GM12878 (cell line): ENCODE measurements around the gene COQ4. TPM values are rescaled to one million over a fixed set of nuclear protein-coding genes. Genes with fewer than 3 reads are reported as not detected.
A peak's percentile ranks its signal among the peaks of the same experiment; 100 is the strongest.

ENCODE experiments used
- BCL11A ChIP-seq: IDR thresholded peaks from 2 replicates; pipeline ENCODE4 v1.6.1; 2011; ENCODE audit warnings: low read depth, low read length
- BMI1 ChIP-seq: fragments of 450-650 bp; IDR thresholded peaks from 2 replicates; pipeline ENCODE4 v1.6.1; 2016; ENCODE audit warnings: mild to moderate bottlenecking, moderate library complexity, borderline replicate concordance
- CBX5 ChIP-seq: sonication (generic); IDR thresholded peaks from 2 replicates; pipeline ENCODE4 v1.6.1; 2016; ENCODE audit warnings: low read depth, moderate library complexity, mild to moderate bottlenecking, inconsistent platforms
- CHD1 ChIP-seq: IDR thresholded peaks from 2 replicates; pipeline ENCODE4 v1.6.1; 2012; ENCODE audit warnings: low read depth, low read length, improper control_type of control experiment
- EZH2 ChIP-seq: IDR thresholded peaks from 2 replicates; pipeline ENCODE4 v1.6.1; 2012; ENCODE audit warnings: low read depth, mild to moderate bottlenecking, control low read depth, inconsistent platforms, low read length, borderline replicate concordance; ENCODE audit not compliant: control insufficient read depth
- FOXK2 ChIP-seq: fragments of 450-650 bp; IDR thresholded peaks from 2 replicates; pipeline ENCODE4 v1.6.1; 2017; ENCODE audit warnings: mild to moderate bottlenecking, moderate library complexity
- HDGF ChIP-seq: fragments of 450-650 bp; IDR thresholded peaks from 2 replicates; pipeline ENCODE4 v1.6.1; 2016; ENCODE audit warnings: antibody characterized with exemption
- IKZF1 ChIP-seq: fragments of 450-650 bp; conservative IDR thresholded peaks from 2 replicates; pipeline ENCODE4 v1.6.1; 2017; ENCODE audit warnings: antibody characterized with exemption, mild to moderate bottlenecking
- IRF4 ChIP-seq: IDR thresholded peaks from 2 replicates; pipeline ENCODE4 v1.6.1; 2011; ENCODE audit warnings: low read depth, low read length
- MEF2B ChIP-seq: fragments of 450-650 bp; IDR thresholded peaks from 2 replicates; pipeline ENCODE4 v1.6.1; 2018; ENCODE audit warnings: mild to moderate bottlenecking, moderate library complexity; ENCODE audit not compliant: partially characterized antibody, poor library complexity, severe bottlenecking
- NFIC ChIP-seq: IDR thresholded peaks from 2 replicates; pipeline ENCODE4 v1.6.1; 2012; ENCODE audit warnings: low read depth, mild to moderate bottlenecking, inconsistent platforms, low read length, moderate library complexity
- PAX5 ChIP-seq: IDR thresholded peaks from 2 replicates; pipeline ENCODE4 v1.6.1; 2011; ENCODE audit warnings: low read depth, low read length, borderline replicate concordance
- PML ChIP-seq: IDR thresholded peaks from 2 replicates; pipeline ENCODE4 v1.6.1; 2012; ENCODE audit warnings: low read length, inconsistent platforms
- RB1 ChIP-seq: fragments of 450-650 bp; formaldehyde crosslinking; IDR thresholded peaks from 2 replicates; pipeline ENCODE4 v1.6.1; 2017; ENCODE audit warnings: mild to moderate bottlenecking, borderline replicate concordance
- RBBP5 ChIP-seq: fragments of 200-600 bp; sonication (generic); conservative IDR thresholded peaks from 2 replicates; pipeline ENCODE4 v1.6.1; 2016
- SMAD1 ChIP-seq: fragments of 450-650 bp; IDR thresholded peaks from 2 replicates; pipeline ENCODE4 v1.6.1; 2018; ENCODE audit warnings: mild to moderate bottlenecking, low read depth; ENCODE audit not compliant: partially characterized antibody
- SREBF2 ChIP-seq: IDR thresholded peaks from 2 replicates; pipeline ENCODE4 v1.6.1; 2012; ENCODE audit warnings: mild to moderate bottlenecking, low read length
- SRF ChIP-seq, 2 experiments: IDR thresholded peaks; 2 replicates each; pipeline ENCODE4 v1.6.1; 2011; ENCODE audit warnings: low read depth in 2 of 2, low read length in 2 of 2, mild to moderate bottlenecking in 1 of 2, moderate library complexity in 1 of 2
- TCF12 ChIP-seq: IDR thresholded peaks from 2 replicates; pipeline ENCODE4 v1.6.1; 2011; ENCODE audit warnings: low read depth, mild to moderate bottlenecking, low read length
- polyA plus RNA-seq, 11 experiments: library from polyadenylated mRNA; depleted of rRNA in 4 of 11; unstranded in 6 of 11; stranded (reverse) in 5 of 11; fragments of >200 nt; fragmentation: Nextera tagmentation in 4 of 11; fragmentation: Illumina TruSeq in 1 of 11; extraction: Ambion mirVana in 4 of 11; extraction: Trizol in 1 of 11; gene quantifications; 1 replicate in 1 of 11; 2 replicates in 10 of 11; pipeline versions ENCODE4 v1.2.1 to v1.2.3, GENCODE V29; 2011 to 2016; ENCODE audit warnings: inconsistent platforms in 2 of 11, missing spikeins in 2 of 11, low read depth in 1 of 11
- total RNA-seq, 4 experiments: library from RNA; depleted of rRNA in 3 of 4; stranded (reverse); fragments of >200 nt in 3 of 4; fragmentation: Illumina TruSeq in 1 of 4; extraction: Trizol in 1 of 4; gene quantifications; 2 replicates each; pipeline versions ENCODE4 v1.2.1 to v1.2.3, GENCODE V29; 2013 to 2021
- TF ChIP-seq, protein P1 (sequence below): fragments of 450-650 bp; IDR thresholded peaks from 2 replicates; pipeline ENCODE4 v1.6.1; 2017; ENCODE audit warnings: borderline replicate concordance
- TF ChIP-seq, protein P2 (sequence below): IDR thresholded peaks from 2 replicates; pipeline ENCODE4 v1.6.1; 2011; ENCODE audit warnings: borderline replicate concordance, low read depth, mild to moderate bottlenecking, moderate library complexity, low read length; ENCODE audit not compliant: insufficient read depth, poor library complexity, severe bottlenecking
- TF ChIP-seq, protein P3 (sequence below): IDR thresholded peaks from 2 replicates; pipeline ENCODE4 v1.6.1; 2012; ENCODE audit warnings: mild to moderate bottlenecking, low read depth, low read length
- TF ChIP-seq, protein P4 (sequence below): fragments of 450-650 bp; IDR thresholded peaks from 2 replicates; pipeline ENCODE4 v1.6.1; 2017; ENCODE audit warnings: mild to moderate bottlenecking

Gene COQ4
- total and polyA plus RNA-seq, 10 of the 15 experiments (the other 5 are each of a cell fraction or from before 2014, with no cell fraction given): 3.8 to 64.1 (median 38.6) TPM

DNA sequence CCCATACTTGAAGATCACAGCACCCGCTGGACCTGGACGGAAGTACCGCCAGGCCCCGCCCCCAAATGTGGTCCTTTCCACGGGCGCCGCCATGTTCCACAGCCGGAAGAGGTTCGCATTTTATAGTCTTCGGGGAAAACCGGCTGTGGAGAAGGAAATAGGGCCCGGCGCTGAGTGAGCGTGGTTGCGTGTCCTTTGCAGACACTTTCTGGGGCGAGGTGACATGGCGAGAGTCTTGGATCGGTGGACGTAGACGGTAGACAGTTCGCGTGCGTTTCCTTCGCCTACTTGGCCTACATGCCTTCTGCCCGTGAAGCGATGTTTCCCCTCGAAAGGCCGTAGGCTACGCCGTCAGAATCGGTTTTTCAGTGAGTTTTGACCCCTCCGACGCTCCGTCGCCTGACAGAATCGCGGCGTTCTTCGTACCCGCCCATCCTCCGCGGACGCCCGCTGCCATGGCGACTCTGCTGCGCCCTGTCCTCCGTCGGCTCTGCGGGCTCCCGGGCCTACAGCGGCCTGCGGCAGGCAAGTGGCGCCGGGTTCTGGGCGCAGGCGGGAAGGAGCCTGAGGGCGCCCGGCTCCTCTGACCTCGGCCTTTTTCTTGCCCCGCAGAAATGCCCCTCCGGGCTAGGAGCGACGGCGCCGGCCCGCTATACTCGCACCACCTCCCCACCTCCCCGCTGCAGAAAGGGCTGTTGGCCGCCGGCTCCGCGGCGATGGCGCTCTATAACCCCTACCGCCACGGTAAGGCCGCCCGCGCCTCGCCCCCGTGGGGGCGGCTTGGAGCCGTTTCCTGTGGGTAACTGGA lies at the start of gene COQ4, which contains the start of gene TRUB2 (continued):
- TF ChIP-seq, protein P1, sequence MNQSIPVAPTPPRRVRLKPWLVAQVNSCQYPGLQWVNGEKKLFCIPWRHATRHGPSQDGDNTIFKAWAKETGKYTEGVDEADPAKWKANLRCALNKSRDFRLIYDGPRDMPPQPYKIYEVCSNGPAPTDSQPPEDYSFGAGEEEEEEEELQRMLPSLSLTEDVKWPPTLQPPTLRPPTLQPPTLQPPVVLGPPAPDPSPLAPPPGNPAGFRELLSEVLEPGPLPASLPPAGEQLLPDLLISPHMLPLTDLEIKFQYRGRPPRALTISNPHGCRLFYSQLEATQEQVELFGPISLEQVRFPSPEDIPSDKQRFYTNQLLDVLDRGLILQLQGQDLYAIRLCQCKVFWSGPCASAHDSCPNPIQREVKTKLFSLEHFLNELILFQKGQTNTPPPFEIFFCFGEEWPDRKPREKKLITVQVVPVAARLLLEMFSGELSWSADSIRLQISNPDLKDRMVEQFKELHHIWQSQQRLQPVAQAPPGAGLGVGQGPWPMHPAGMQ: no peak
- TF ChIP-seq RB1: peak; percentile 95; the same call in 1 of the 2 replicates
- 0 out of 2 replicates have a peak, but pooled peaks have one; percentile 26 for TF ChIP-seq TCF12
- no peak for TF ChIP-seq SMAD1
- TF ChIP-seq IKZF1: peak; percentile 96
- TF ChIP-seq RBBP5: no peak
- no peak for TF ChIP-seq BCL11A
- TF ChIP-seq EZH2: no peak
- peak; percentile 34 for TF ChIP-seq MEF2B
- no peak for TF ChIP-seq PAX5
- peak; percentile 9; the same call in 1 of the 2 replicates for TF ChIP-seq PML
- peak; percentile 90 for TF ChIP-seq BMI1
- TF ChIP-seq HDGF: peak; percentile 90; the same call in 1 of the 2 replicates
- peak; percentile 57; the same call in 1 of the 2 replicates for TF ChIP-seq CHD1
- TF ChIP-seq, protein P2, sequence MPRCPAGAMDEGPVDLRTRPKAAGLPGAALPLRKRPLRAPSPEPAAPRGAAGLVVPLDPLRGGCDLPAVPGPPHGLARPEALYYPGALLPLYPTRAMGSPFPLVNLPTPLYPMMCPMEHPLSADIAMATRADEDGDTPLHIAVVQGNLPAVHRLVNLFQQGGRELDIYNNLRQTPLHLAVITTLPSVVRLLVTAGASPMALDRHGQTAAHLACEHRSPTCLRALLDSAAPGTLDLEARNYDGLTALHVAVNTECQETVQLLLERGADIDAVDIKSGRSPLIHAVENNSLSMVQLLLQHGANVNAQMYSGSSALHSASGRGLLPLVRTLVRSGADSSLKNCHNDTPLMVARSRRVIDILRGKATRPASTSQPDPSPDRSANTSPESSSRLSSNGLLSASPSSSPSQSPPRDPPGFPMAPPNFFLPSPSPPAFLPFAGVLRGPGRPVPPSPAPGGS: no peak
- peak; percentile 79 for TF ChIP-seq FOXK2
- TF ChIP-seq, protein P3, sequence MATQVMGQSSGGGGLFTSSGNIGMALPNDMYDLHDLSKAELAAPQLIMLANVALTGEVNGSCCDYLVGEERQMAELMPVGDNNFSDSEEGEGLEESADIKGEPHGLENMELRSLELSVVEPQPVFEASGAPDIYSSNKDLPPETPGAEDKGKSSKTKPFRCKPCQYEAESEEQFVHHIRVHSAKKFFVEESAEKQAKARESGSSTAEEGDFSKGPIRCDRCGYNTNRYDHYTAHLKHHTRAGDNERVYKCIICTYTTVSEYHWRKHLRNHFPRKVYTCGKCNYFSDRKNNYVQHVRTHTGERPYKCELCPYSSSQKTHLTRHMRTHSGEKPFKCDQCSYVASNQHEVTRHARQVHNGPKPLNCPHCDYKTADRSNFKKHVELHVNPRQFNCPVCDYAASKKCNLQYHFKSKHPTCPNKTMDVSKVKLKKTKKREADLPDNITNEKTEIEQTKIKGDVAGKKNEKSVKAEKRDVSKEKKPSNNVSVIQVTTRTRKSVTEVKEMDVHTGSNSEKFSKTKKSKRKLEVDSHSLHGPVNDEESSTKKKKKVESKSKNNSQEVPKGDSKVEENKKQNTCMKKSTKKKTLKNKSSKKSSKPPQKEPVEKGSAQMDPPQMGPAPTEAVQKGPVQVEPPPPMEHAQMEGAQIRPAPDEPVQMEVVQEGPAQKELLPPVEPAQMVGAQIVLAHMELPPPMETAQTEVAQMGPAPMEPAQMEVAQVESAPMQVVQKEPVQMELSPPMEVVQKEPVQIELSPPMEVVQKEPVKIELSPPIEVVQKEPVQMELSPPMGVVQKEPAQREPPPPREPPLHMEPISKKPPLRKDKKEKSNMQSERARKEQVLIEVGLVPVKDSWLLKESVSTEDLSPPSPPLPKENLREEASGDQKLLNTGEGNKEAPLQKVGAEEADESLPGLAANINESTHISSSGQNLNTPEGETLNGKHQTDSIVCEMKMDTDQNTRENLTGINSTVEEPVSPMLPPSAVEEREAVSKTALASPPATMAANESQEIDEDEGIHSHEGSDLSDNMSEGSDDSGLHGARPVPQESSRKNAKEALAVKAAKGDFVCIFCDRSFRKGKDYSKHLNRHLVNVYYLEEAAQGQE: peak; percentile 49; the same call in 1 of the 2 replicates
- peak; percentile 54; the same call in 1 of the 2 replicates for TF ChIP-seq SREBF2
- TF ChIP-seq, protein P4, sequence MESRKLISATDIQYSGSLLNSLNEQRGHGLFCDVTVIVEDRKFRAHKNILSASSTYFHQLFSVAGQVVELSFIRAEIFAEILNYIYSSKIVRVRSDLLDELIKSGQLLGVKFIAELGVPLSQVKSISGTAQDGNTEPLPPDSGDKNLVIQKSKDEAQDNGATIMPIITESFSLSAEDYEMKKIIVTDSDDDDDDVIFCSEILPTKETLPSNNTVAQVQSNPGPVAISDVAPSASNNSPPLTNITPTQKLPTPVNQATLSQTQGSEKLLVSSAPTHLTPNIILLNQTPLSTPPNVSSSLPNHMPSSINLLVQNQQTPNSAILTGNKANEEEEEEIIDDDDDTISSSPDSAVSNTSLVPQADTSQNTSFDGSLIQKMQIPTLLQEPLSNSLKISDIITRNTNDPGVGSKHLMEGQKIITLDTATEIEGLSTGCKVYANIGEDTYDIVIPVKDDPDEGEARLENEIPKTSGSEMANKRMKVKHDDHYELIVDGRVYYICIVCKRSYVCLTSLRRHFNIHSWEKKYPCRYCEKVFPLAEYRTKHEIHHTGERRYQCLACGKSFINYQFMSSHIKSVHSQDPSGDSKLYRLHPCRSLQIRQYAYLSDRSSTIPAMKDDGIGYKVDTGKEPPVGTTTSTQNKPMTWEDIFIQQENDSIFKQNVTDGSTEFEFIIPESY: no peak
- TF ChIP-seq IRF4: 0 out of 2 replicates have a peak, but pooled peaks have one; percentile 58
- no peak for TF ChIP-seq NFIC
- TF ChIP-seq CBX5: no peak
- TF ChIP-seq SRF (IDR thresholded peaks at IDR 0.05; ENCODE audit: low read depth in 2 of 2, low read length in 2 of 2): peak in 1 of 2 experiments; percentile 88; a peak in 2 of 4 replicates
